Nephron progenitor cell (in vitro differentiated cells): ENCODE measurements around the gene PNMA8A.

Experiments
- DNase-seq: peaks from one replicate; pipeline ENCODE4 v3.0.0; 2021
- H3K27ac Mint-ChIP-seq: 2 replicates; pipeline ENCODE4 v1.8.0; 2021; ENCODE audit warnings: mild to moderate bottlenecking, moderate library complexity, mixed read lengths
- H3K27me3 Mint-ChIP-seq: 2 replicates; pipeline ENCODE4 v1.8.0; 2021; ENCODE audit warnings: mild to moderate bottlenecking, low read depth, mixed read lengths; ENCODE audit not compliant: poor library complexity
- H3K36me3 Mint-ChIP-seq: 2 replicates; pipeline ENCODE4 v1.8.0; 2021; ENCODE audit warnings: low read depth, mixed read lengths
- H3K4me1 Mint-ChIP-seq: 2 replicates; pipeline ENCODE4 v1.8.0; 2021; ENCODE audit warnings: mixed read lengths
- H3K4me3 Mint-ChIP-seq: 2 replicates; pipeline ENCODE4 v1.8.0; 2021; ENCODE audit warnings: mild to moderate bottlenecking, moderate library complexity, mixed read lengths
- H3K9me3 Mint-ChIP-seq: 2 replicates; pipeline ENCODE4 v1.8.0; 2021; ENCODE audit warnings: mild to moderate bottlenecking, moderate library complexity, mixed read lengths
- CTCF ChIP-seq: fragments of 200-600 bp; sonication (generic); IDR thresholded peaks from 2 replicates; pipeline ENCODE4 v1.5.0; 2021; ENCODE audit warnings: antibody characterized with exemption

The PNMA8A gene

DNA sequence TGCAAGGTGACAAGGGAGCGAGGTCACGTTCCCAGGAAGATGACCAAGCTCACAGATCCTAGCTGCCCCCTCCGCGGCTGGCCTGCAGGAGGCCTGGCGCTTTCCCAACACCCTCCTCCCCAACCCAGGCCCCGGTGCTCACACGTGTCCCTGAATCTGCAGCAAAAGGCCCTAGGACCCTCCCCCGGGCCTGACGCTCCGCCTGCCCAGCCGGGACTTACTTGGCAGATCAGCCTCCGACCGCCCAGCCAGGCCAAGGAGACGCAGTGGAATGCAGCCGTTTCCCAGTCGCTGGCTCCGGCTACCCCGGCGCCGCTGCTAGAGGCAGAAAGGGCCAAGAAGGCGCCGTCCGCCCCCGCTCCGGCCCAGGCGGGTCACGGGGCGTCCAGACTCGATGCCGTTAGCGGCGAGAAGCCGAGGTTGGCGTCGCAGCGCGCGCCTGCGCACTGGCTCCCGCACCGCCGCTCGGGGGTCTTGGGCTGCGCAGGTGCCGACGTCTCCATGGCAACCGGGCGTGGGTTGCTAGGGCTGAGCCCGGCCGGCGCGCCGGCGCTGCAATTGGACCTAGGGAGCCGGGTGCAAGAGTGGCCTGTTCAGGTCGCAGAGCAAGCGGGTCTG lies at the start of gene PNMA8A:
Gene PNMA8A, minus strand, starts transcription at position 448 of the 618 bp plus-strand sequence. CDS start 528 bp downstream, outside the sequence.
- no peaks in the 10 kb centered on the region for H3K9me3 Mint-ChIP-seq
- TF ChIP-seq CTCF, result no peak
- peaks cover 43% of the 10 kb centered on the region for H3K36me3 Mint-ChIP-seq
- peak; percentile 94 for DNase-seq
- H3K27me3 Mint-ChIP-seq, result peaks cover 20% of the 10 kb centered on the region
- H3K4me1 Mint-ChIP-seq, result peaks cover 67% of the 10 kb centered on the region
- peak within 1 kb of the TSS; percentile 81 for H3K4me3 Mint-ChIP-seq
- no peak within 1 kb of the TSS for H3K27ac Mint-ChIP-seq

GRCh38 chr19:46520616-46521015 lies 49.3 kb upstream of the PNMA8A start:
- no peaks in the 10 kb centered on the region for H3K36me3 Mint-ChIP-seq
- no peak overlapping the region for H3K4me3 Mint-ChIP-seq
- no peak for TF ChIP-seq CTCF

GRCh38 chr19:46517471-46517870 lies 46.1 kb upstream of the PNMA8A start:
- TF ChIP-seq CTCF, result no peak
- Mint-ChIP-seq H3K36me3 (no peaks in the 10 kb centered on the region), H3K9me3 (no peaks in the 10 kb centered on the region), H3K4me1 (no peaks in the 10 kb centered on the region), H3K27ac (no peak overlapping the region), H3K4me3 (no peak overlapping the region), H3K27me3 (peaks cover 14% of the 10 kb centered on the region)
- no peak for DNase-seq

More at GRCh38 chr19:46520616-46521015, 49.3 kb upstream of the PNMA8A start:
- Mint-ChIP-seq H3K27me3 (peaks cover 16% of the 10 kb centered on the region), H3K4me1 (no peaks in the 10 kb centered on the region), H3K27ac (no peak overlapping the region), H3K9me3 (peaks cover 18% of the 10 kb centered on the region)
- DNase-seq, result no peak

DNA sequence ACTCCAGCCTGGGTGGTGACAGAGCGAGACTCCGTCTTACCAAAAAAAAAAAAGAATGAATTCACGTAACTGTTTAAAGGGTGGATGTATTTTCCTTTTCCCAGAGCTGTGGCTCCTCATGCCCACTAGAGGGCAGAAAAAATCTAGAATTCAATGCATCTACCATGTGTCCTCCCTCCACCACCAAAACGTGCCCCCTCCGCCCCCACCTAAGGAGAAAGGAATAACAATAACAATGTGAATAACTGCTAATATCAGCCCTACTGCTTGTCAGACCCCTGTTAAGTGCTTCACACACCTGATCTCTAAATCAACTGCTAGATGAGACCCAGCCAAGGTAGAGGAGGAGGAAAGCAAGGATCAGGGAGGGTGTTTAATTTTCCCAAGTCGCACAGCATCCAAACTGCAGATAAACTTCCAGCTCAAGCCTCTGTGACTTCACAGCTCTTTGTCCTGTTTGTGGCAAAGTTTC lies 44.6 kb upstream of the PNMA8A start:
- Mint-ChIP-seq H3K9me3 (peaks cover 12% of the 10 kb centered on the region), H3K27me3 (peaks cover 15% of the 10 kb centered on the region)
- no peak for DNase-seq

DNA sequence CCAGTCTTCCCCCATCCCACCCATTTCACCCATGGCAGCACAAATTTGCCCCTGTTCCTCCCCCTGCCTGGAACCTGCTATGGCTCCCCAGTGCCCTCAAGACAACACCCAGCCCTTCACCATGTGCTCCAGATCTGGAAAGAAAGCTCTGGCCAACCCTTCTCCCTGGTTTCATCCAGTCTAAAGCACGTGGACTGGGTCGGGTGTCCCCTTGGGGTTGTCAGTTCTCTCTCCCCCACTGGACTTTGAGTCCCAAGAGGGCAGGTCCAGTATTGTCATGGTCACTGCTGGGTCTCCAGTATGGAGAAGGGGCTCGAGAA lies 43.9 kb upstream of the PNMA8A start:
- Mint-ChIP-seq H3K9me3 (peaks cover 14% of the 10 kb centered on the region), H3K4me3 (no peak overlapping the region), H3K36me3 (peaks cover 5% of the 10 kb centered on the region), H3K27ac (no peak overlapping the region), H3K27me3 (peaks cover 17% of the 10 kb centered on the region), H3K4me1 (no peaks in the 10 kb centered on the region)
- TF ChIP-seq CTCF, result no peak
- no peak for DNase-seq

More for the DNA sequence above, 44.6 kb upstream of the PNMA8A start:
- Mint-ChIP-seq H3K4me1 (no peaks in the 10 kb centered on the region), H3K27ac (no peak overlapping the region), H3K4me3 (no peak overlapping the region), H3K36me3 (peaks cover 2% of the 10 kb centered on the region)
- peak; percentile 57 for TF ChIP-seq CTCF
